GM23248 (cell line): Measurements from ENCODE around the gene MYO1G. TPM values are rescaled to one million over a fixed set of nuclear protein-coding genes. Genes with fewer than 3 reads are reported as not detected.

Experiments used
- DNase-seq: peaks from one replicate; pipeline ENCODE4 v3.0.0-alpha.2; 2015
- H2AFZ ChIP-seq: fragments of 200-600 bp; sonication (generic); 2 replicates; pipeline ENCODE4 v1.6.1; 2016; ENCODE audit warnings: antibody characterized with exemption
- H3F3A ChIP-seq: fragments of 200-600 bp; sonication (generic); 2 replicates; pipeline ENCODE4 v1.6.1; 2016; ENCODE audit warnings: mild to moderate bottlenecking, antibody characterized with exemption, mixed run types; ENCODE audit not compliant: insufficient read depth
- H3K27ac ChIP-seq: fragments of 200-600 bp; sonication (generic); 2 replicates; pipeline ENCODE4 v1.5.1; 2016; ENCODE audit warnings: mild to moderate bottlenecking
- H3K27me3 ChIP-seq: fragments of 200-600 bp; sonication (generic); replicated peaks from 2 replicates; pipeline ENCODE4 v1.6.1; 2016; ENCODE audit warnings: mild to moderate bottlenecking; ENCODE audit not compliant: insufficient read depth
- H3K36me3 ChIP-seq: fragments of 200-600 bp; sonication (generic); 2 replicates; pipeline ENCODE4 v1.6.1; 2016; ENCODE audit warnings: low read depth, mild to moderate bottlenecking
- H3K4me1 ChIP-seq: fragments of 200-600 bp; sonication (generic); 2 replicates; pipeline ENCODE4 v1.6.1; 2016; ENCODE audit warnings: mild to moderate bottlenecking; ENCODE audit not compliant: insufficient read depth
- H3K4me2 ChIP-seq: fragments of 200-600 bp; sonication (generic); one replicate; pipeline ENCODE4 v1.6.1; 2016; ENCODE audit warnings: mild to moderate bottlenecking; ENCODE audit not compliant: unreplicated experiment
- H3K4me3 ChIP-seq: fragments of 200-600 bp; sonication (generic); 2 replicates; pipeline ENCODE4 v1.5.1; 2016; ENCODE audit warnings: mild to moderate bottlenecking
- H3K79me2 ChIP-seq: fragments of 200-600 bp; sonication (generic); 2 replicates; pipeline ENCODE4 v1.6.1; 2016; ENCODE audit warnings: mild to moderate bottlenecking; ENCODE audit not compliant: insufficient read depth
- H3K9ac ChIP-seq: fragments of 200-600 bp; sonication (generic); 2 replicates; pipeline ENCODE4 v1.6.1; 2016; ENCODE audit warnings: mild to moderate bottlenecking
- H3K9me2 ChIP-seq: fragments of 200-600 bp; sonication (generic); 2 replicates; pipeline ENCODE4 v1.6.1; 2016; ENCODE audit warnings: mixed run types, mild to moderate bottlenecking, moderate library complexity; ENCODE audit not compliant: insufficient read depth
- H3K9me3 ChIP-seq: fragments of 200-600 bp; sonication (generic); one replicate; pipeline ENCODE4 v1.6.1; 2017; ENCODE audit warnings: low read depth
- H4K20me1 ChIP-seq: fragments of 200-600 bp; sonication (generic); 2 replicates; pipeline ENCODE4 v1.6.0; 2016; ENCODE audit not compliant: insufficient read depth
- EZH2 ChIP-seq: fragments of 200-600 bp; sonication (generic); IDR thresholded peaks from 2 replicates; pipeline ENCODE4 v1.6.1; 2018; ENCODE audit warnings: antibody characterized with exemption, mild to moderate bottlenecking; ENCODE audit not compliant: insufficient read depth, poor library complexity, severe bottlenecking
- EZH2phosphoT487 ChIP-seq: fragments of 200-600 bp; sonication (generic); IDR thresholded peaks from 2 replicates; pipeline ENCODE4 v1.6.1; 2018; ENCODE audit warnings: antibody characterized with exemption, moderate library complexity, mild to moderate bottlenecking, low read depth; ENCODE audit not compliant: insufficient read depth
- WGBS, 2 experiments: methylation state at CpG; one replicate each; pipeline ENCODE4 v1.1.6; 2015 to 2017; ENCODE audit warnings: low lambda C conversion rate in 2 of 2, low coverage in 1 of 2; ENCODE audit errors: missing lambda C conversion rate in 2 of 2; 5-methylcytosine and 5-hydroxymethylcytosine counted together
- in situ Hi-C: fragments of 300-500 bp; cut with MboI; formaldehyde crosslinking; loops from 2 replicates; pipeline ENCODE4 v1.15.0; 2020
- polyA plus RNA-seq: library from polyadenylated mRNA; unstranded; fragments of >200 nt; fragmentation: Nextera tagmentation; extraction: Ambion mirVana; gene quantifications from 2 replicates; pipeline ENCODE4 v1.2.1, GENCODE V29; 2016
- total RNA-seq: library from RNA; depleted of rRNA; stranded (reverse); fragments of >200 nt; shearing (Covaris generic); gene quantifications from 2 replicates; pipeline ENCODE4 v1.2.3, GENCODE V29; 2014

Gene MYO1G
- total and polyA plus RNA-seq, 2 experiments from 2014 or later: not detected

GRCh38 chr7:45001138-45001694 is 22.4 kb upstream of the MYO1G start:
- no peak overlapping the region for H2AFZ ChIP-seq
- H3K4me3 ChIP-seq: peak overlapping the region; percentile 100
- H3K9me3 ChIP-seq: no peaks in the 10 kb centered on the region
- H3F3A ChIP-seq: peaks cover 18% of the 10 kb centered on the region
- DNase-seq: peak; percentile 49
- no peaks in the 10 kb centered on the region for H3K36me3 ChIP-seq
- 38 to 42% methylated on average over 10 of the region's 10 CpGs for WGBS, 2 experiments
- peak overlapping the region; percentile 89 for H3K9ac ChIP-seq
- no peaks in the 10 kb centered on the region for H3K9me2 ChIP-seq
- peak overlapping the region; percentile 58 for H3K27ac ChIP-seq
- TF ChIP-seq EZH2phosphoT487: no peak
- no peak for TF ChIP-seq EZH2
- H3K4me2 ChIP-seq: peak overlapping the region; percentile 96
- H3K79me2 ChIP-seq: peaks cover 59% of the 10 kb centered on the region
- no peaks in the 10 kb centered on the region for H4K20me1 ChIP-seq
- H3K4me1 ChIP-seq: peaks cover 11% of the 10 kb centered on the region
- H3K27me3 ChIP-seq: no peaks in the 10 kb centered on the region
- in situ Hi-C loops: no loop called here

- in situ Hi-C loops: no loop called here
- H3K9ac ChIP-seq: peak within 1 kb of the TSS; percentile 89
- no peaks in the 10 kb centered on the region for H3K9me2 ChIP-seq
- H3K9me3 ChIP-seq: no peaks in the 10 kb centered on the region
- H3K4me2 ChIP-seq: peak within 1 kb of the TSS; percentile 96
- peak within 1 kb of the TSS; percentile 100 for H3K4me3 ChIP-seq
- H3K27me3 ChIP-seq: no peaks in the 10 kb centered on the region
- H3K36me3 ChIP-seq: no peaks in the 10 kb centered on the region
- H4K20me1 ChIP-seq: no peaks in the 10 kb centered on the region
- H3K79me2 ChIP-seq: peaks cover 50% of the 10 kb centered on the region
- peak; percentile 71 for DNase-seq
- peak within 1 kb of the TSS; percentile 98 for H2AFZ ChIP-seq
- 1 to 2% methylated on average over 32 to 54 of the region's 77 CpGs for WGBS, 2 experiments
- TF ChIP-seq EZH2phosphoT487 (no peak), EZH2 (no peak)
- peaks cover 18% of the 10 kb centered on the region for H3F3A ChIP-seq
- H3K4me1 ChIP-seq: peaks cover 11% of the 10 kb centered on the region
- peak within 1 kb of the TSS; percentile 76 for H3K27ac ChIP-seq
Measured at GRCh38 chr7:45000093-45001032, 21.5 kb upstream of the MYO1G start, which contains the start of gene CCM2. CCM2 (plus strand) TSS chr7:45000201; CDS start chr7:45000334, 133 bp downstream.

GRCh38 chr7:44999245-45000092 is 20.7 kb upstream of the MYO1G start:
- DNase-seq: peak; percentile 100
- TF ChIP-seq EZH2 (no peak), EZH2phosphoT487 (no peak)
- H3K27ac ChIP-seq: peak overlapping the region; percentile 76
- H4K20me1 ChIP-seq: no peaks in the 10 kb centered on the region
- H3F3A ChIP-seq: peaks cover 18% of the 10 kb centered on the region
- WGBS, 2 experiments: 0 to 3% methylated on average over 26 to 59 of the region's 66 CpGs
- in situ Hi-C loops: no loop called here
- H3K79me2 ChIP-seq: peaks cover 41% of the 10 kb centered on the region
- H3K36me3 ChIP-seq: no peaks in the 10 kb centered on the region
- peak overlapping the region; percentile 83 for H3K4me3 ChIP-seq
- H2AFZ ChIP-seq: peak overlapping the region; percentile 98
- H3K4me1 ChIP-seq: peaks cover 11% of the 10 kb centered on the region
- H3K4me2 ChIP-seq: peak overlapping the region; percentile 82
- H3K9me2 ChIP-seq: no peaks in the 10 kb centered on the region
- H3K9me3 ChIP-seq: no peaks in the 10 kb centered on the region
- H3K9ac ChIP-seq: peak overlapping the region; percentile 83
- no peaks in the 10 kb centered on the region for H3K27me3 ChIP-seq
